Fibroblast of villous mesenchyme (primary cell): ENCODE measurements around the gene FEZ2. TPM values are rescaled to one million over a fixed set of nuclear protein-coding genes. Genes with fewer than 3 reads are reported as not detected.

Experiments
- DNase-seq: peaks from one replicate; pipeline ENCODE4 v3.0.0-alpha.2; 2010; ENCODE audit warnings: low read depth
- H3K4me3 ChIP-seq: 2 replicates; pipeline ENCODE4 v1.5.1; 2011; ENCODE audit warnings: low read depth, mild to moderate bottlenecking, low read length
- CTCF ChIP-seq: IDR thresholded peaks from 2 replicates; pipeline ENCODE4 v1.5.1; 2012; ENCODE audit warnings: low read depth, mild to moderate bottlenecking, low read length; ENCODE audit not compliant: insufficient read depth
- total RNA-seq: library from RNA; depleted of rRNA; stranded (reverse); fragments of >200 nt; gene quantifications from 2 replicates; pipeline ENCODE4 v1.2.3, GENCODE V29; 2012

The FEZ2 gene
- total RNA-seq, 1 donor: 56.6 TPM

- no peak for DNase-seq
- no peak overlapping the region for H3K4me3 ChIP-seq
- no peak for TF ChIP-seq CTCF
Measured at GRCh38 chr2:36579297-36579664, 18.7 kb downstream of the FEZ2 start.

- no peak overlapping the region for H3K4me3 ChIP-seq
- no peak for TF ChIP-seq CTCF
- DNase-seq: no peak
Measured at GRCh38 chr2:36578343-36579296, 19.3 kb downstream of the FEZ2 start.

GRCh38 chr2:36577884-36578283 is 20.1 kb downstream of the FEZ2 start:
- no peak for DNase-seq
- no peak for TF ChIP-seq CTCF
- no peak overlapping the region for H3K4me3 ChIP-seq

- H3K4me3 ChIP-seq: no peak overlapping the region
- TF ChIP-seq CTCF: no peak
- DNase-seq: no peak
Measured at GRCh38 chr2:36574560-36574959, 23.4 kb downstream of the FEZ2 start.

GRCh38 chr2:36573165-36573564 is 24.8 kb downstream of the FEZ2 start:
- H3K4me3 ChIP-seq: no peak overlapping the region
- no peak for TF ChIP-seq CTCF

GRCh38 chr2:36572719-36573059 is 25.3 kb downstream of the FEZ2 start:
- no peak overlapping the region for H3K4me3 ChIP-seq
- no peak for TF ChIP-seq CTCF
- no peak for DNase-seq

More at GRCh38 chr2:36573165-36573564, 24.8 kb downstream of the FEZ2 start:
- no peak for DNase-seq

GRCh38 chr2:36572054-36572718 is 25.8 kb downstream of the FEZ2 start:
- H3K4me3 ChIP-seq: no peak overlapping the region
- no peak for DNase-seq
- TF ChIP-seq CTCF: no peak
